ENCODE data around the gene ATOH8.

The ATOH8 gene

GRCh38 chr2:85710687-85711577 is 42.9 kb upstream of the ATOH8 start:
- no peak overlapping the region for H2AFZ ChIP-seq (ENCODE audit: low read length)
- H3K79me2 ChIP-seq (ENCODE audit: insufficient read depth, low read length), result no peaks in the 10 kb centered on the region
- H3K4me2 ChIP-seq (ENCODE audit: low read length), result no peak overlapping the region
- no peaks in the 10 kb centered on the region for H3K4me1 ChIP-seq (ENCODE audit: insufficient read depth, low read length, severe bottlenecking)
- H4K20me1 ChIP-seq (ENCODE audit: insufficient read depth, low read length), result no peaks in the 10 kb centered on the region
- no peaks in the 10 kb centered on the region for H3K9me2 ChIP-seq (ENCODE audit: low read depth, low read length)
- H3K27ac ChIP-seq (ENCODE audit: low read depth, low read length, poor library complexity, severe bottlenecking), result no peak overlapping the region
- TF ChIP-seq CTCF (IDR thresholded peaks at IDR 0.05; ENCODE audit: low read length) (no peak), EZH2 (IDR thresholded peaks at IDR 0.05; ENCODE audit: borderline replicate concordance, low read length) (no peak)
- H3K9ac ChIP-seq (ENCODE audit: low read length), result no peak overlapping the region
- H3K9me3 ChIP-seq (ENCODE audit: low read length), result no peaks in the 10 kb centered on the region
- no peak overlapping the region for H3K4me3 ChIP-seq (ENCODE audit: low read depth, low read length, poor library complexity, severe bottlenecking)
- H3F3A ChIP-seq (ENCODE audit: insufficient read depth, low read length), result no peaks in the 10 kb centered on the region
- peaks cover 5% of the 10 kb centered on the region for H3K27me3 ChIP-seq (ENCODE audit: insufficient read depth, low read length)
- no peaks in the 10 kb centered on the region for H3K36me3 ChIP-seq (ENCODE audit: insufficient read depth, low read length)

GRCh38 chr2:85711578-85712060 is 42.2 kb upstream of the ATOH8 start:
- Histone ChIP-seq H3K36me3 (ENCODE audit: insufficient read depth, low read length) (no peaks in the 10 kb centered on the region), H3K27ac (ENCODE audit: low read depth, low read length, poor library complexity, severe bottlenecking) (no peak overlapping the region), H3K9ac (ENCODE audit: low read length) (no peak overlapping the region), H3K4me1 (ENCODE audit: insufficient read depth, low read length, severe bottlenecking) (no peaks in the 10 kb centered on the region), H3K4me3 (ENCODE audit: low read depth, low read length, poor library complexity, severe bottlenecking) (no peak overlapping the region), H3K4me2 (ENCODE audit: low read length) (no peak overlapping the region), H3F3A (ENCODE audit: insufficient read depth, low read length) (no peaks in the 10 kb centered on the region), H3K9me2 (ENCODE audit: low read depth, low read length) (no peaks in the 10 kb centered on the region), H3K27me3 (ENCODE audit: insufficient read depth, low read length) (peaks cover 5% of the 10 kb centered on the region), H2AFZ (ENCODE audit: low read length) (no peak overlapping the region), H3K9me3 (ENCODE audit: low read length) (no peaks in the 10 kb centered on the region), H4K20me1 (ENCODE audit: insufficient read depth, low read length) (no peaks in the 10 kb centered on the region), H3K79me2 (ENCODE audit: insufficient read depth, low read length) (no peaks in the 10 kb centered on the region)
- TF ChIP-seq CTCF (IDR thresholded peaks at IDR 0.05; ENCODE audit: low read length), result no peak
- no peak for TF ChIP-seq EZH2 (IDR thresholded peaks at IDR 0.05; ENCODE audit: borderline replicate concordance, low read length)

DNA sequence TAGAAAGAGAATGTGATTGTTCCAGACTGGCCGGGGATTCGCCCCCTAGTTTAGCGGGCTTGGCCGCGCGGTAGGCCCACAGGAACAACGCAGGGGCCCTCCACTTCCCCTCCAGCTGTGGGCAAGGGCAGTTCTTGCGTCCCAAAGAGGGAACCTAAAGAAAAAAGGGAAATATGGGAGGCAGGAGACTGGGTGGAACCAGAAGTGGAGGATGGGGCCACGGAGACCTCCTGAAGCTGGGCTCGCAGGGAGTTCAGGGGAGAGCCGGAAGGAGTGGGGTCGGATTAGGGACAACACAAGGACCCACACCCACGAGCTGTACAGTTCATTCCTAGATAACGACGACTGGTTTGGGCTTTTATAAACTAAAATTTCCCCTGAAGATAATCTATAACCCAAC is 41.5 kb upstream of the ATOH8 start:
- Histone ChIP-seq H3K36me3 (ENCODE audit: insufficient read depth, low read length) (no peaks in the 10 kb centered on the region), H3K27ac (ENCODE audit: low read depth, low read length, poor library complexity, severe bottlenecking) (no peak overlapping the region), H3K4me1 (ENCODE audit: insufficient read depth, low read length, severe bottlenecking) (no peaks in the 10 kb centered on the region), H3K4me3 (ENCODE audit: low read depth, low read length, poor library complexity, severe bottlenecking) (no peak overlapping the region), H3F3A (ENCODE audit: insufficient read depth, low read length) (no peaks in the 10 kb centered on the region), H3K27me3 (ENCODE audit: insufficient read depth, low read length) (peaks cover 5% of the 10 kb centered on the region), H3K9me3 (ENCODE audit: low read length) (no peaks in the 10 kb centered on the region), H3K9ac (ENCODE audit: low read length) (no peak overlapping the region), H3K9me2 (ENCODE audit: low read depth, low read length) (no peaks in the 10 kb centered on the region), H3K79me2 (ENCODE audit: insufficient read depth, low read length) (no peaks in the 10 kb centered on the region), H2AFZ (ENCODE audit: low read length) (no peak overlapping the region), H4K20me1 (ENCODE audit: insufficient read depth, low read length) (no peaks in the 10 kb centered on the region), H3K4me2 (ENCODE audit: low read length) (no peak overlapping the region)
- TF ChIP-seq EZH2 (IDR thresholded peaks at IDR 0.05; ENCODE audit: borderline replicate concordance, low read length) (no peak), CTCF (IDR thresholded peaks at IDR 0.05; ENCODE audit: low read length) (no peak)

All from OCI-LY1 (cell line).